PC-3 (cell line): ENCODE measurements around the gene OR2Z1. TPM values are rescaled to one million over a fixed set of nuclear protein-coding genes. Genes with fewer than 3 reads are reported as not detected.

Experiments used
- ATAC-seq: fragments of 200-7000 bp; cut with Tn5 transposase; 2 replicates; pipeline ENCODE4 v1.9.1; 2020; ENCODE audit warnings: mild to moderate bottlenecking, moderate library complexity
- BruUV-seq: library from RNA; stranded (reverse); fragments of 400-500 nt; replicated peaks from 2 replicates; lab custom pipeline; 2021; lab: Mats Ljungman, UMichigan
- CTCF ChIA-PET: fragments of 300-600 bp; sonication (Branson Sonifier 250); formaldehyde crosslinking; loops from one replicate; lab custom pipeline; 2022; ENCODE audit warnings: antibody characterized with exemption; lab: Charles Lee
- POLR2A ChIA-PET: fragments of 300-600 bp; sonication (Branson Sonifier 250); formaldehyde crosslinking; loops from one replicate; lab custom pipeline; 2022; ENCODE audit warnings: antibody characterized with exemption; ENCODE audit not compliant: unreplicated experiment; lab: Charles Lee
- DNase-seq: peaks from one replicate; pipeline ENCODE4 v3.0.0-alpha.2; 2015
- H2AFZ ChIP-seq: fragments of 300-600 bp; sonication (generic); 2 replicates; pipeline ENCODE4 v1.6.0; 2016; ENCODE audit warnings: antibody characterized with exemption, low read length
- H3F3A ChIP-seq: fragments of 300-600 bp; sonication (generic); one replicate; pipeline ENCODE4 v1.6.0; 2017; ENCODE audit warnings: antibody characterized with exemption, low read length, control low read depth, mild to moderate bottlenecking; ENCODE audit not compliant: unreplicated experiment
- H3K27ac ChIP-seq: fragments of 300-600 bp; sonication (generic); 2 replicates; pipeline ENCODE4 v1.5.1; 2016; ENCODE audit warnings: mild to moderate bottlenecking, low read length
- H3K27me3 ChIP-seq: fragments of 300-600 bp; sonication (generic); 2 replicates; pipeline ENCODE4 v1.6.1; 2016; ENCODE audit warnings: low read length, mixed read lengths
- H3K36me3 ChIP-seq: fragments of 300-600 bp; sonication (generic); 2 replicates; pipeline ENCODE4 v1.6.1; 2016; ENCODE audit warnings: low read depth, mixed run types, low read length, mixed read lengths
- H3K4me1 ChIP-seq: fragments of 300-600 bp; sonication (generic); 2 replicates; pipeline ENCODE4 v1.5.1; 2016; ENCODE audit warnings: low read length; ENCODE audit not compliant: insufficient read depth
- H3K4me2 ChIP-seq: fragments of 300-600 bp; sonication (generic); 2 replicates; pipeline ENCODE4 v1.6.0; 2016; ENCODE audit warnings: low read length
- H3K4me3 ChIP-seq: fragments of 300-600 bp; sonication (generic); 2 replicates; pipeline ENCODE4 v1.5.1; 2016; ENCODE audit warnings: mild to moderate bottlenecking, low read length, mixed read lengths
- H3K79me2 ChIP-seq: fragments of 300-600 bp; sonication (generic); 2 replicates; pipeline ENCODE4 v1.6.1; 2017; ENCODE audit warnings: low read length, mixed read lengths
- H3K9ac ChIP-seq: fragments of 300-600 bp; sonication (generic); 2 replicates; pipeline ENCODE4 v1.6.0; 2016; ENCODE audit warnings: mild to moderate bottlenecking, low read length
- H3K9me2 ChIP-seq: fragments of 300-600 bp; sonication (generic); replicated peaks from 2 replicates; pipeline ENCODE4 v1.6.1; 2016; ENCODE audit warnings: mixed run types, low read length, mixed read lengths
- H3K9me3 ChIP-seq: fragments of 300-600 bp; sonication (generic); 2 replicates; pipeline ENCODE4 v1.6.1; 2016; ENCODE audit warnings: low read length, mixed read lengths
- H4K20me1 ChIP-seq: fragments of 300-600 bp; sonication (generic); 2 replicates; pipeline ENCODE4 v1.6.1; 2016; ENCODE audit warnings: low read length, mixed read lengths
- EZH2 ChIP-seq: fragments of 300-600 bp; sonication (generic); IDR thresholded peaks from one replicate; pipeline ENCODE4 v1.6.1; 2017; ENCODE audit warnings: antibody characterized with exemption, mild to moderate bottlenecking, low read length; ENCODE audit not compliant: unreplicated experiment
- EZH2phosphoT487 ChIP-seq: fragments of 300-600 bp; sonication (generic); IDR thresholded peaks from 2 replicates; pipeline ENCODE4 v1.6.1; 2018; ENCODE audit warnings: mild to moderate bottlenecking, antibody characterized with exemption, low read length, borderline replicate concordance
- intact Hi-C: fragments of 100-400 bp; cut with micrococcal nuclease; formaldehyde crosslinking; loops from 2 replicates; pipeline ENCODE4 v1.9.0; 2023
- total RNA-seq: library from RNA; depleted of rRNA; stranded (reverse); fragments of >200 nt; gene quantifications from 2 replicates; pipeline ENCODE4 v1.2.3, GENCODE V29; 2014
- TF ChIP-seq, protein P1 (sequence below): fragments of 300-600 bp; sonication (generic); conservative IDR thresholded peaks from 2 replicates; pipeline ENCODE4 v1.5.1; 2017; ENCODE audit warnings: antibody characterized with exemption, low read depth, mild to moderate bottlenecking, low read length

OR2Z1 gene
- total RNA-seq, 1 experiment from 2014 or later: not detected

DNA sequence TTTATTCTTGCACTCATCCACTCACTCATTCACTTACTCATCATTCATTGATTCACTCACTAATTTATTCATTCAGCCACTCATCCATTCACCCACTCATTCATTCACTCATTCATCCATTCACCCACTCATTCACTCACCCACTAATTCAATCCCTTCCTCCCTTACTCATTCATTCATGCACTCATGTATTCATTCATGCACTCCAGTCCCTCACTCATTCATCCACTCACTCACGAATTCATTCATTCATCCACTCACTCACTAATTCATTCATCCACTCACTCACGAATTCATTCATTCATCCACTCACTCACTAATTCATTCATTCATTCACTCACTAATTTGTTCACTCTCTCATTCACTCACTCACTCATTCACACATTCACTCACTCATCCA lies 39.0 kb upstream of the OR2Z1 start:
- ATAC-seq (no peak), DNase-seq (no peak)
- H3K9me2 ChIP-seq: no peaks in the 10 kb centered on the region
- H3K4me3 ChIP-seq: no peak overlapping the region
- H3F3A ChIP-seq: no peaks in the 10 kb centered on the region
- no peaks in the 10 kb centered on the region for H3K79me2 ChIP-seq
- no peak overlapping the region for H3K4me2 ChIP-seq
- no TSS peak for BruUV-seq
- no peak overlapping the region for H3K9ac ChIP-seq
- H3K4me1 ChIP-seq: no peaks in the 10 kb centered on the region
- TF ChIP-seq EZH2: no peak
- no peak for TF ChIP-seq EZH2phosphoT487
- H2AFZ ChIP-seq: no peak overlapping the region
- peaks cover 11% of the 10 kb centered on the region; the same call in 1 of the 2 replicates for H3K27me3 ChIP-seq
- no peak overlapping the region for H3K27ac ChIP-seq
- no peaks in the 10 kb centered on the region for H4K20me1 ChIP-seq
- POLR2A ChIA-PET: no interaction called here
- CTCF ChIA-PET: no interaction called here
- H3K9me3 ChIP-seq: no peaks in the 10 kb centered on the region
- intact Hi-C loops: no loop called here
- H3K36me3 ChIP-seq: no peaks in the 10 kb centered on the region

DNA sequence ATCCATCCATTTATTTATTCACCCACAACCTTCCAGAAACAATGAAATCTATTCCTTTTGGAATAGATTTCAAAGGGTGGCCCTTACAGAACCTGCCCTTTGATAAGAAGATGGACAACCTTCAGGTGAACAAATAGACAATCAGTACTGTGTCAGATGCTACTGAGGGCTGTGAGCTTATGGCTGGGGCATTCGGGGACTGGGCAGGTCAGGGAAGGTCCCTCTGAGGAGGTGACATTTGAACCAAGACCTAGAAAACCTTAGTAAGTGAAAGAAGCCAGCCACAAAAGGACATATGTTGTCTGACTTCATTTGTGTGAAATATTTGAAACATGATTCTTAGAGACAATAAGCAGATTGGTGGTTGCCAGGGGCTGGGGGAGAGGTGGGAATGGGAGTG lies 38.5 kb upstream of the OR2Z1 start:
- Histone ChIP-seq H3F3A (no peaks in the 10 kb centered on the region), H2AFZ (no peak overlapping the region), H3K4me3 (no peak overlapping the region), H4K20me1 (no peaks in the 10 kb centered on the region), H3K4me2 (no peak overlapping the region), H3K27me3 (peaks cover 11% of the 10 kb centered on the region; the same call in 1 of the 2 replicates), H3K9me2 (no peaks in the 10 kb centered on the region), H3K36me3 (no peaks in the 10 kb centered on the region), H3K27ac (no peak overlapping the region), H3K4me1 (no peaks in the 10 kb centered on the region), H3K9me3 (no peaks in the 10 kb centered on the region), H3K79me2 (no peaks in the 10 kb centered on the region), H3K9ac (no peak overlapping the region)
- TF ChIP-seq EZH2phosphoT487 (no peak), EZH2 (no peak)
- TF ChIP-seq, protein P1, sequence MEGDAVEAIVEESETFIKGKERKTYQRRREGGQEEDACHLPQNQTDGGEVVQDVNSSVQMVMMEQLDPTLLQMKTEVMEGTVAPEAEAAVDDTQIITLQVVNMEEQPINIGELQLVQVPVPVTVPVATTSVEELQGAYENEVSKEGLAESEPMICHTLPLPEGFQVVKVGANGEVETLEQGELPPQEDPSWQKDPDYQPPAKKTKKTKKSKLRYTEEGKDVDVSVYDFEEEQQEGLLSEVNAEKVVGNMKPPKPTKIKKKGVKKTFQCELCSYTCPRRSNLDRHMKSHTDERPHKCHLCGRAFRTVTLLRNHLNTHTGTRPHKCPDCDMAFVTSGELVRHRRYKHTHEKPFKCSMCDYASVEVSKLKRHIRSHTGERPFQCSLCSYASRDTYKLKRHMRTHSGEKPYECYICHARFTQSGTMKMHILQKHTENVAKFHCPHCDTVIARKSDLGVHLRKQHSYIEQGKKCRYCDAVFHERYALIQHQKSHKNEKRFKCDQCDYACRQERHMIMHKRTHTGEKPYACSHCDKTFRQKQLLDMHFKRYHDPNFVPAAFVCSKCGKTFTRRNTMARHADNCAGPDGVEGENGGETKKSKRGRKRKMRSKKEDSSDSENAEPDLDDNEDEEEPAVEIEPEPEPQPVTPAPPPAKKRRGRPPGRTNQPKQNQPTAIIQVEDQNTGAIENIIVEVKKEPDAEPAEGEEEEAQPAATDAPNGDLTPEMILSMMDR: no peak
- intact Hi-C loops: no loop called here
- CTCF ChIA-PET: no interaction called here
- BruUV-seq: no TSS peak
- ATAC-seq (no peak), DNase-seq (no peak)
- POLR2A ChIA-PET: no interaction called here

DNA sequence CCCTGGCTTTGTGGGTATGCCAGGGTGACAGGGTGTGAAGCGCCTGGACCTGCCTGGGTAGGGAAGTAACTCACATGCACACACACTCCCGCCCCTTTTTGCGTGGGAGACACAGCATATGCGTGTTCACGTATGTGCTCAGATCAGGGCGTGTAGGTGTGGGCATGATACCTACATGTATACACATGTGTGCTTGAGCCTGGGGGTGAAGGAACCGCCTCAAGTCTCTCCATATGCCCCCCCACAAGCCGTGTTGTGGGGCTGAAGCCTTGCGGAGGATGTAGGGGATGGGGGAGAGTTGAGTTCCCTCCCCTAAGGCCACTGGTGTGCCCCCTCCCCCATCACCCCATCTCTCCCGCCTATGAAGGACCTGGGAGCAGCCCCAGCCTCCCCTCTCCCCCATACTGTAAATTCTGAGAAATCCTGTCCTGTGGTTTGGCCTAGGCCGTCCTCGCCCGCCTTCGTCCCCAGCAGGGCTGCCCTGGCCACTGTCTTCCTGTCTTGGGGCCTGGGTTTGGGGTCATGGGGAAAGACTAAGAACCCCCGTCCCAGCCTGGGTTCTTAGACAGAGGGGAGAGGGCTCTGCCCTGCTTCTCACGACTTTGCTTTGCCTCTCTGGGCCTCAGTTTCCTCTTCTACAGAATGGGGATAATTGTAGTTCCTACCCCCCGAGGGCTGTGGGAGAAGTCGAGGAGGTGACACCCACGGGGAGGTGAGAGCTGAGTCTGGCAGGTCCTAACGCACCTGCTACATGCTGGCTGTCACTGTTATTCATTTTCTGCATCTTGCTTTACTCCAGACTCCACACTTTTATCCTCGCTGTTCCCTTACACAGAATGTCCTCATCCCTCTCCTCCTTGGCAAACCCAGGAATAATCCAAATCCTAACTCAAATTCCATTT lies 37.2 kb upstream of the OR2Z1 start:
- no peak overlapping the region for H3K27ac ChIP-seq
- H3K9ac ChIP-seq: no peak overlapping the region
- H4K20me1 ChIP-seq: no peaks in the 10 kb centered on the region
- no peak for ATAC-seq
- BruUV-seq: no TSS peak
- peaks cover 19% of the 10 kb centered on the region; the same call in 1 of the 2 replicates for H3K27me3 ChIP-seq
- no peak for DNase-seq
- no peaks in the 10 kb centered on the region for H3K36me3 ChIP-seq
- H3K4me1 ChIP-seq: no peaks in the 10 kb centered on the region
- ChIA-PET POLR2A (no interaction called here), CTCF (no interaction called here)
- no peak overlapping the region for H3K4me2 ChIP-seq
- no peak overlapping the region for H3K4me3 ChIP-seq
- intact Hi-C loops: no loop called here
- no peaks in the 10 kb centered on the region for H3K9me3 ChIP-seq
- H3K9me2 ChIP-seq: no peaks in the 10 kb centered on the region
- no peak for TF ChIP-seq EZH2
- TF ChIP-seq, protein P1: no peak
- TF ChIP-seq EZH2phosphoT487: no peak
- no peaks in the 10 kb centered on the region for H3F3A ChIP-seq
- H2AFZ ChIP-seq: no peak overlapping the region
- no peaks in the 10 kb centered on the region for H3K79me2 ChIP-seq
